GM19238 (cell line): Measurements from ENCODE around the gene ANP32A.

Experiments
- DNase-seq: peaks from one replicate; pipeline ENCODE4 v3.0.0; 2011; ENCODE audit warnings: low spot score; ENCODE audit not compliant: insufficient read length

Gene ANP32A

DNA sequence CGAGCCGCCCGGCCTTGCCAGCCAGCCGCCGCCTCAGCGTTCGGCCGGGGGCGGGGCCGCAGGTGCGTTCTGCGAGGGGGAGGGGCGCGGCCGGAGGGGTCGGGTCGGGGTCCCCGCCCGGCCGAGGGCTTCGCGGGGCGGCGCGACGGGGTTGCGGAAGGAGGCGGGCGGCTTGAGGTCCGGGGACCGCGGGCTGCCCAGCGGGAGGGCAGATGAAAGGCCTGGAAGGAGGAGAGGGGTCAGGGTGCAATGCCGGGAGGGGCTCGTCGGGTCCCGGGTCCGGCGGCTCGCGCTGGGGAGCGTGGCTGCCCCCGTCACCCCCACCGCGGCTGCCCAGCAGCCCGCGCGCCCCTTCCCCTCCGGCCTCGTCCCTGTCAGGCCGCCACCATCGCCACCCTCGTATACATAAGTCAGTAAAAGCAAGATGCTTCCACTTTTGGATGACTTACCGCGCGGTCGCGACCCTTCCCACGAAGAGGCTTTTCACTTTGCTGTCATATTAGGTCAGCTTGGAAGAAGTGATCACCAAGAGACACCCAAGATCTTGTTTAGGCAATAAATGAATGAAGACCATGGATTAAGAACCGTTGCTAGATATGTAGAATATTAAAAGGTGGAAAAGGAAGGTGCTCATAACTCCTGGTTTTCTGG is 620 bp upstream of the ANP32A start:
- DNase-seq = no peak

DNA sequence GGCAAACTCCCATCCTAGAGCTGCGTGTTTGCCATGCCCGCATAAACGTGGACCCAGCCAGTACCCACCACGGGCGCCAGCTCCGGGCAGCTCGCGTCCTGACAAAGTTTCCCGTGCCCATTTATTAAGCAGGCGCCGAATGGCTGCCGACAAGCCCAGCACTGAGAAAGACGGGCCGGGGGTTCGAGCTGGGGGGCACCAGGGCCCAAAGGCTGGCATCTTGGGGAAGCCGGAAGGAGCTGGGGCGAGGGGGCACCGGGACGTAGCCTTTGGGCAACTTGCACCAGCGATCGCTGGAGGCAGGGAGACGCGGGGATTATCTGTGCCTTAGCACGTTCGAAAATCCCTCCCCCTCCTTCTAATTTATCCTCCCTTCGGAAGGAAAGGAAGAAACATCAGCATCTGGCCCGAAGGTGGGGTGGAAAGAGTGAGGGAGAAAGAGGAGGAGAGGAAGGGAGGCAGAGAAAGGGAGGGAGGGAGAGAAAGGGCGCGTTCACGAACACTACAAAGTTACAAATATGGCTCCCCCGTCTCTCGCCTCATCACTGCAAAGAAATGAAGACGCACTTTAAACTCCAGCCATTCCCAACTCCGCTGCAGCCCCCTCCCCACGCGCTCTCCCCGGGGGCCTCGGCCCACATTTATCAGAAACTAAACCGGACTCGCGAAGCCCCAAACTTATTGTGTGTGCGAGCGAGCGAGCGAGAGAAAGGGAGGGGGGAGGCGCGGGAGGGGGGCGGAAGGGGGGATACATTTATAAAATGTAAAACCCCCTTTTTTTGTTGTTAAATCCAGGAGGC is 1.0 kb downstream of the ANP32A start:
- no peak for DNase-seq

DNA sequence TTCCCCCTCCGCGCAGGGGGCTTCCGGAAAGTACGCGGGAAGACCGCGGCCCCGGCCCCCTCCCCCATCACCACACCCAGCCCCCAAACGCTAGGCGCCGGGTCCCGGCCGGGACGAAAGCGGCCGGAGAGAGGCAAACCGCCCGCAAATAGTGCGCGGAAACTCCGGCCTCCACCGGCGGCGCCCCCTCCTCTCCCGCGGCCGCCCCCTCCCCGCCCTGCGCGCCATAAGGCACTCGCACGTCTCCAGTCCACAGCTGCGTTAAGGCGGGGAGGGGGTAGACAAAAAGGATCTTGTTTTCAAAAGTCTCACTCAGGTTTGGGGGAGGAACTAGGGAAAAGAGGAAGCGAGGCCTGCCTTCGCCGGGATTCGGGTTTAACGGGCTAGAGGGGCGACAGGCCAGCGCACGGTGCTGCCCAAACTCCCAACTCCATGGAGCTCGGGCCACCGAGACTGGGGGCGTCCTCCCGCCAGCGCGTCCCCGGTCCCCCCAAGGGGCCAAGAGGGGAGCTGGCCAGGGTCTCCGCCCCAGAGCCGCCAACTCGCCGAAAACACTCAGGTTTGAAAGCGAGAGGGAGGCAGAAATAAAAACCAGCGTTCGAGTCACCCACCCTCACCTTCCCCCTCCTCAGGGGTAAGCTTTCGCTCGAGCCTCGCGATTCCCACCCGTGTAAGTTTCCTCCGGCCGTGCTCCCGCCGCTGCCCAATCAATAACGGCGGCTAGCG is 1.8 kb downstream of the ANP32A start:
- DNase-seq = no peak

DNA sequence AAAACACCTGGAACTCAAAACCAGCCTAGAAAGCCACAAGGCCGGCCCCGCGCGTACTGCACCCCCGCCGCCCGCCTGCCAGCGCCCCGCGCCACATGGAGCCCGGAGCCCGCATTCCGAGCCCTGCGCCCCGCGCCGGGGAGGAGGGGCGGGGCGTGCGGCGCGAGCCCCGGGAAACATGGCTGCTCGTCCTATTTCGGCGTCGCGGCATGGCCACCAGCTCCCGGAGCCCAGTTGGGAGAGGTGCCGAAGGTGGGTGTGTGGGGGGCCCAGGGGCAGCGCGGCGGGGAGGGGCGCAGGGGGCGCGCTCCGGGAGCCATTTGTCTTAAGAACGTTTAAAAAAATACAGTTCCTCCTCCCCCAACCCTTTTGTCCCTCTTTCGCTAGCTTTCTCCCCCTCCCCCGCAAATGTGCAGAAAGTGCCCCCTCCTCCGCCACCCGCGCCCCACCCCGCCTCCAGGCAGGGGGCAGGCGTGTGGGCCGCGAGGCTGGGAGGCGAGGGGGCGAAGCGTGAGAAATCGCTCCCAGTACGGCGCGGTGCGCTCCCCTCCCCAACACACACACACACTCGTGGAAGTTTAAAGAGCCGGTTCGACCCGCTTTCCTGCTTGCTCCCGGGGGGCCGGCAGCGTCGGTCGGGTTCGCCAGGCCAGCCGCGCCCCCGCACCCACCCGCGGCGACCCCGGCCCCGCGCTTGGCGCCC is 2.5 kb downstream of the ANP32A start:
- DNase-seq = peak; percentile 61

DNA sequence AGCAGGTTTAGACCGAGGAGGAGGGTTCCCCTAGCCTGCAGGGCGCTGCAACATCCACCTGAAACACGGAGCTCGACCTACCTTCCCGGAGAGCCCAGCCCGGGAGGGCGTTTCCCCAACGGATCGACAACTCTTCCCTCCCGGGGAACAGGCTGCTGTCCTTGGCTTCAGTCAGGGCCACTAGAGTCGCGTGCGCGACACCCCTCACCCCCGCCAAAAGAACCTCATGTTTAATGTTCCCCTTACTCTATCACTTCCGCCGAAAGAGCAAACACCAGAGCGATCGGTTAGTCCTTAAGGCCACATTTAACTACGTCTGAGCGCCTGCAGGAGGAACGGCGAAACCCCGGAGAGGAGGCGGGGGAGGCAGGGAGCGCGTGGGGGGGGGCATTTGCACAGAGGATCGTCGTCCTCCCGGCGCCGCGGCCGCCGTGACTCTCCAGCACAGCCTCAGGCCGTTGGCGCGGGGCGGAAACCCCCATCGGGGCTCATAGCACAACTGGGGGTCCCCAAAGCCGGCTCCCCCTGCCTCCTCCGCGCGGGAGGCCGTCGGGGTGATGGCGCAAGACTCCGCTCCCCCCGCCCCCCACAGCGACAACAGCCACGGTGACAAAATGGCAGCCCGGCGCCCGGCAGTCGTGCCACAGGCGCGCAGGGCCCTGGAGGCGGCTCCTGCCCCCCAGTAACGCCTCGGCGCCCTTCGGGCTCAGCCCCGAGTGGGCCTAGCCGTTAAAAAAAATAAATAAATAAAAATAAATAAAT is 3.2 kb downstream of the ANP32A start:
- peak; percentile 64 for DNase-seq

DNA sequence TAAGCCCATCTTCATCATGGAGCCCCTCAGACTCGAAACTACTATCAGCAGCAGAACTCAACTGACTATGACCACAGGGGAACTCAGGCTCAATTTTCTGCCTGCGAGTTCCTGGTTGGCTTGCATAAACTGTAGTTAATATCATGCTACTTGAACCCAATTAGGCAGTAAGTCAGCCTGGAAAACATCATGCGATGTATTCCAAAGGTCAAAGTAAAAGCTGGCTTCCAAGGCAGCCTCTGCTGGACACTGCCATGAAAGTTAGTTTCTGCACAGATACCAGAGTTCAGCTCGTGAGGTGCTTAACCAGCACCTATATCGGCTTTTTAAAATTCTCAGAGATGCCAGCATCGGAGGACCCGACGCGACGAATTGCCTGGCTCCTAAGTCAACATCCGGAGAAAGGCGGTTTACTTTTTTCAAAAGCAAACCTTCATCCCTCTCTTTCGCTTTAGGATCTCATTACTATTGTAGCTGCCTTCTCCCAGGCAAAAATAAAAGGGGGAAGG is 3.8 kb downstream of the ANP32A start:
- DNase-seq = no peak

DNA sequence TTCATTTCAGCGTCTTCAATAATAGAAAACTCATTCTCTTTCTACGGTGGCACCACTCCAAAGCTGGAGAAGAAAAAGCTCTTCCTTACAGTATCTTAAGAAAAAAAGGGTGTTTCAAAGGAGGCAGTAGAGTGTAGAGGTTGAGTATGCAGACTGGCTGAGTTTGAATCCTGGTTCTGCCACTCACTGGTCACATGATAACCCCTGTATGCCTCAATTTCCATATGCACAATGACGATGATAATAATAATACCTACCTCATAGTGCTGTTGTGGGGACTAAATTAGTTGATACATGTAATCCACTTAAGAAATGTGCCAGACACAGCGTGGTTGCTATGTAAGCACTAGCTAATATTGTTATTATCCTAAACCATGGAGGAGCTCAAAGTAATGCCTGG is 4.5 kb downstream of the ANP32A start:
- DNase-seq = no peak

DNA sequence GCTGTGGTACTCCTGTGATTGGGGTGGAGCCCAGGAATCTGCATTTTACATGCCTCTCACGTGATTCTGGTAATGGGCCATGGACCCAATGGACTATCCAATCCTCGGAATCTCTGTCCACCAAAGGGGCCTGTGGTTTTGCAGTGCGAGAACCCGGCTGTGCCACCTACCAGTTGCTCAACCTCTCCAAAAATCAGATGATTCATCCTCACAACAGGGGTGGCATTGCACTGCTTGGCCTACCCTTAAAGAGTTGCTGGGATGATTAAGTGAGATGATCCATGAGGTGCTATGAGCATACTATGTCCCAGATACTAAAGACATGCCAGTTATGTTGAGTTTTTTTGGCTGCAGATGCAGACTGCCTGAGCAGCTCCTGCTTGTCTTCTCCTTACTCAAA is 5.1 kb downstream of the ANP32A start:
- no peak for DNase-seq

DNA sequence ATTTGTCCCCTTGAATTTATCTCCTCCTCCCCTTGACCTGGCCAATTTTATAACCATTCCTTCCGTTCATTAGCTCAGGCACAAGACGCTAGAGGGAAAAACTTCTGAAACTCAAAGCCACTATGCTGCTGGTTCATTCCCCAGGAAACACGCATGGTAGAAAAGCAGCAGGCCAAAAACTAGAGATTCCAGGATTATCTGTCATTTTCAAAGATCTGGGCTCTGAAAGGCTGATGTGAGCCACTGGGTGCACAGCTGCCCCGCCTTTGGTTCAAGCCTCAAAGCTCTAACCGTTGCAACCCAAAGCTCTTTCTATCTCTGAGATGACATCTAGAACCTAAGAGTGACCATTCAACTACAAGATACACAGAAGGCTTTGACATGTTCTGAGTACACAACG is 6.1 kb downstream of the ANP32A start:
- DNase-seq = no peak

DNA sequence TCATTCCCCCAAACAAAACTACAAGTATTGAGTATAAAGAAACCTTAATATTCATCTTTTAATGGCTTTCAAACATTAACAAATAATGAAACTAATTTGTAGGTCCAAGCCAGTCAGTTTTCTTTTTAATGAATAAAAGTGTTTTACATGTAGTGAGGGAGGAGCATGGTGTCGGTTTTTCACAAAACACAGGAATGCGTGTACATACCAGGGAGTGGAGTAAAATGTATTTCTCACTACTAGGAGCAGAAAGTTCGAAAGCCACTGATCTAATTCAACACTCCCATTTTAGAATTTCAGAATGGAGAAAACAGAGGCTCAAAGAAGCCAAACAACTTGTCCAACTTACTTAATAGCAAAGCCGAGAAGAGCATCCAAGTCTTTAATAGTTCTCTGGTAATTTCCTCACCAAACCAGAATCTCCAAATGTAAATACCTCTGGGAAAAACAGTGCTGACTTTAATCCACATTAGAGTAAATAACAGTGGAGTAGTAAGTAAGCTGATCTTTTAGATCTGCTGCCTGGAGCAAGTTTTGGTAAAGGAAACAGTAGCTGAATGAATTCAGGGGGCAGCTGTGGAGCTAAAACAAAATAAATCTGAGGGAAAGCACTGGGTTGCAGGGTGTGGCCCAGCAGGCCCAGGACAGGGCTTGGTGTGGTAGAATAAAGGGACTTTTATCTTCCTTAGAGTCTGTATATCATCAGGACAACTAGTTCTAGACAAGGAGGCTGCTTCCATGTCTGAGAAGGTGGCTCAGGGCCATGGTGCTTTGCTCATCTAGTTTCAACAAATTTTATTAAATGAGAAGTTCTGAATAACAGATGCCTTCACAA is 7.9 kb downstream of the ANP32A start:
- no peak for DNase-seq

DNA sequence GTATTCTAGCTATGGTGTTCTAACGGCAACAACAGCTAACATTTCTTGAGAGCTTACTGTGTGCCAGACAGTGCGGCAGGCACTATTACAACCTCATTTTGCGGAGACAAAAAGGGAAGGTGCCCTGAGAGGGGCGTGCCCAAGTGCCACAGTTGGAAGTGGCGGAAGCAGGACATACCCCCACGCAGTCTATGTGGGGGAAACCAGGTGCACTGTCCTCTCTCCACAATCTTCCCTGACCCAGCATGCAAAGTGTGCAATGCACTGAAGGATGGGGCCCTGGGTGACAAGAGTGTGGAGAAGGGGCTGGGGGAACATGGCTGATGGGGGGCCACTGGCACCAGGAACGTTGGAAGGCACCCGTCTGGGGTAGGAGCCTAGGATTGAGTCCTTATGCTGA is 8.6 kb downstream of the ANP32A start:
- no peak for DNase-seq

DNA sequence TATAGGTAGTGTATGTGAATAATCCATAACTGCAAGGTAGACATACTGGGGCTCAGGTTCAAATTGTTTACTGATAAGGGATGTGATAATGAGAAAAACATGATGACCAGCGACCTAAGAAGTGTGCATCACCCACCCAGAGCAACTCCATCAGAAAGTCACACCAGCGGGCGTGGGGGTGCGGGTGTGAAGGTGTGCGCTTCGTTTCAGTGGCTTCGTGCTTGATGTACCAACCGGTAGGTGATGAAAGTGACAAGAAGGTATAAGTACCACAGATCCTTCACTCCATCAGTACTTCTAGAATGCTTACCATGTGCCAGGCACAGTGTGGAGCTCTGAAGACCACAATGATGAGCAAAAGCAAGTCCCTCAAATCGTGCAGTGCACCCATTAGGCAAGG is 11.2 kb downstream of the ANP32A start:
- DNase-seq = no peak

DNA sequence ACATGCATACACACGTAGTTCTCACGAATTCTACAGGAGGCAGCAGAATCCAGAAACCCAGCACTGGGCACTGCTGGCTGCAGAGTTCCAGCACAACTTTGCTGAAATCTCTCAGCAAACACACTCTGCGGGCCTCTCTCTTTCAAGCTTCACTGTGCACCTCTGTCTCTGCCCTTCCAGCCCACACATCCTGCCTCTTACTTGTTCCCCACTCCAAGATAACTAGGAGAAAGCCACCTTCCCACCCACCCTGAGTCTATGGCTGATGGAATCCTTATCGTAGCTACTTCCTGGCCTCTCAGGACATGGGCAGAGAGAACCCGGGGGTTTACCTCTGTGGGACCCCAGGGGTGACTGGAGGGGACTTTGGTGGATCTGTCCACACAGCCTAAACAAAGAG is 11.9 kb downstream of the ANP32A start:
- DNase-seq = no peak

DNA sequence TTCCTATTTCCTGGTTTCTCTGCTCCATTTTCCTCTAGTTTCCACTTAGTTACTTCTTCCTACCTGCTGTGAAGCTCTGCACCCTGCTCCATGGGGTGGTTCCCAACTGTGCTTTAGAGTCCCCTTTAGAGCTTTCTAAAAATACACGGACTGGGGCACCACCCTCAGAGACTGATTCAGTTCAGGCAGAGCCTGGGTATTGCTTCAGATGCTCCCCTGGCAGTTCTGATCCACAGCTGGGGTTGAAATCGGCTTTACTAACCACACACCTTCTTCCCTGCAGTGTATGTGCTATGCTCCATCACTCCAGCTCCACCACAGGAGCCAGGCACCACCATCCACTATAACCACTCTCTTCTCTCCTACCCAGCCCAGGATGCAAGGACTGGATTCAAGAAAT is 12.6 kb downstream of the ANP32A start:
- DNase-seq = no peak

DNA sequence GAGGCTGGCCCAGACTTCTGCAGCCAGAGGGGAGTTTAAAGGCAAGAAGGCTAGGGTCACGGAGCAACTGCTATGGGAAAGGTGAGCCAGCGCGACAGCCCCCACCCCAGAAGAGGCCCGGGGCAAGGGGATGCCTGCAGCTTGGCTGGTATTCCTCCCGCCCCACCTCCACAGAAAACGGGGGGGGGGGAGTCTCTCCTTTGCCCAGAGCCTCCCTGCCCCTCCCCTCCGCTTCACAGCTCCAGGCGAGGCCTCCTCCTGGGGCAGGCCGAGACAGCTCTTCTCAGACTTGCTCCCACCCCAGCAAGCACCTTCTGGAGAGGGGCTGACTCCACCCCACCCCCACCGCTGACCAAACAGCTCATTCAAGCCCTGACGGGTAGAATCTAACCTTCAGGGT is 13.4 kb downstream of the ANP32A start:
- no peak for DNase-seq

DNA sequence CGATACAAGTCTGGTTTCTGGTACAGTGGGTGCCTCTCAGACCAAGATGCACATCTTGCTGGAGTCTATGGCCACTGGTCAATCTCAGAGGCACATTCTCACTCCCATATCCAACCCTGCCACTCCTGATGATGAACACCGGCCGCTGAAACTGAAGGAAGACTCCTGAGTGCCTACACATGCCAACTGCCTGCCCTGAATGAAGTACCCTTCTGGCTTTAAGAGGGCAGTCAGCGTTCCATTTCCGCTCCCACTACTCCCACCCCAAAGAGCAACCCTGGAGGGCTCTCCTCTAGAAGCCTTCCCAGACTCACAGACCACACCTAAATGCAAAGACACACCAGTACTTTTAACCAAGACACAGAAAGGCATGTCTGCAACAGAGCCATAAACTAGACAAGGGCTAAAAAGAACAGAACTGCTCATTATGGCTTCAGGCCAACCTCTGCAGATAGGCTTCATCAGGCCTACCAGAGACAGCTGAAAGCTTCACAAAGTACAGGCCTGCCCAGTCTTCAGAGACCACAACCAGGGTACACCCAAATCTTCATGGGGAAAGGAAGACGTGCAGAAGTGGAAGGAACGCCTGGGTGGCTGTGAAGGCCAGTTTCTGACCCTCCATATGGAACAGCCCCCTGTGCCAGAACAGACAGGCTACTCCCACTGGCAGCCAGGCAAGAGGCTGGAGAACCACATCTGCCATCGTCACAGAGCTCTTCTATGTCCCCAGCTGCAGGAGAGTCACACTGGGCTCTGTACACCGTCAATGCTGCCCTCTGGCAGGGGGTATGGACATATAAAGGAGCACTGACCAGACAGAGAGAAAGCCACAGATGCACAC is 14.3 kb downstream of the ANP32A start:
- no peak for DNase-seq

DNA sequence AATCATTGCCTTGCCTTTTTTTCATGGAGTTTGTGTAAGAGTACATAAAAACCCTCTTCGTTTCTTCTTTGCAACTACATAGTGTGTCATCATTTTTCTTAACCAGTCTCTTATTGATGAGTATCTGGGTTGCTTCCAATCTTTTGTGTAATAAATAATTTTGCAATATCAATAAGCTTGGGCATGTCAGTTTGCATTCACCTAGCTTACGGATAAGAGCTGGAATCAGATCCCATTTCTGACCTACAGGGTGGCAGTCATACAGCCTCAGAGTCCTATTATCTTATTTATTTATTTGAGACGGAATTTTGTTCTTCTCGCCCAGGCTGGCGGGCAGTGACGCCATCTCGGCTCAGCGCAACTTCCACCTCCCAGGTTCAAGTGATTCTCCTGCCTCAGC is 18.3 kb downstream of the ANP32A start:
- no peak for DNase-seq

DNA sequence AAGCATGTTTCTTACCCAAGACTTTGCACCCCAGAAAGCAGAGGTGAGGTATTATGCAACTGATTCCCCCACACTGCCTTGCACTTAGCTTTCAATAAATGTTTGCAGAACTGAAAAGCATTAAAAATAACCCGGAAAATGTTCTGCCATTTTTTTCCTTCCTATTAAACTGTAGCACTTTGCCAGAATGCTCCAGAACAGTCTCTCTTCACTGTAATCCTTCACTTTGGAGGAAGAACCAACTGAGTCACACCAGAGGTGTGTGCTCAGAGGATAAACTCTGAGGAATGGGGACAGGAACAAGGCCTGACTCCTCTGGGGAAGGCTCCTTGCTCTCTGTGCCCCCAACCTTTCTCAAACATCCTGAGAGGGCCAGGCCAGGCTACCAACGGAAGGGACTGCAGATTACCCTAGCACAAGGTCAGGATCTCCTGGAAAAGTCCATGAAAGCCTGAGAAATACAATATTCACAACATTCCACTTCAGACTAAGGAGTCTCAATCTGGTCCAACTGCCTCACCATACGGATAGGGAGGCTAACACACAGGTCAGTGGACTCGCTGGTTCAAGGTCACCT is 19.0 kb downstream of the ANP32A start:
- no peak for DNase-seq

DNA sequence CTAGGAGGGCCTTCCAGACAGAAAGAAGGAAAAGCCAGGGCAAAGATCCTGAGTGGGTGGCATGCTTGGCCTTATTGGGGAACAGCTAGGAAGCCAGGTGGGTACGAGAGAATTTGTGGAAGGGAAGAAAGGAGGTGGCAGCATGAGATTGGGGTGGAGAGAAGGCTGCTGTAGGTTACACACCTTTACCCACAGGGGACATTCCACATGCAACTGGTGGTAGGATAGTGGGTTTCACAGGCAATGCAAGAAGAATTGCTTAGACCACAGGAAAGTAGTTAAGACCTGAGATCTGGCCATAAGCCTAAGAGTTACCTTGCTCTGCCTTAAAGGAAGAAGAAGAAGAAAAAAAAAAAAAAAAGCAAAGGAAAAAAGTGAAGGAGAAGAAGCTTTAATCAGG is 19.8 kb downstream of the ANP32A start:
- DNase-seq = no peak
